ENCODE results near the gene DYNLT2B.

DYNLT2B gene

DNA sequence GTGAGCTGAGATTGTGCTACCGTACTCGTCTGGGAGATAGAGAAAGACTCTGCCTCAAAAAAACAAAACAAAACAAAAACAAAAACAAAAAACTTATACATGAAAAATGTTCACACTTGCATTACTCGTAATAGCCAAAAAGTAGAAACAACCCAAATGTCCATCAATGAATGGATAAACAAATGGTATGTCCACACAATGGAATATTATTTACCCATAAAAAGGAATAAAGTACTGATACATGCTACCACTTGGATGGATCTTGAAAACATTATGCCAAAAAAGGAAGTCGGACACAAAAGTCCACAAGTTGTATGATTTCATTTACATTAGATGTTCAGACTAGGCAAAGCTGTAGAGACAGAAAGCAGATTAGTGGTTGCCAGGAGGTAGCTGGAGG is 57.3 kb downstream of the DYNLT2B start:
- Histone ChIP-seq H3K9ac (ENCODE audit: low read depth, low read length, poor library complexity, severe bottlenecking) (no peak overlapping the region), H3K36me3 (ENCODE audit: insufficient read depth, low read length) (peaks cover 27% of the 10 kb centered on the region; the same call in 1 of the 2 replicates), H3F3A (ENCODE audit: low read depth) (no peaks in the 10 kb centered on the region; the same call in 1 of the 2 replicates), H4K20me1 (ENCODE audit: insufficient read depth, low read length, poor library complexity, severe bottlenecking) (no peaks in the 10 kb centered on the region), H3K4me2 (ENCODE audit: low read depth, low read length, poor library complexity, severe bottlenecking) (no peak overlapping the region), H3K4me3 (ENCODE audit: low read length, poor library complexity, severe bottlenecking) (no peak overlapping the region), H3K27me3 (ENCODE audit: insufficient read depth, low read length, poor library complexity, severe bottlenecking) (no peaks in the 10 kb centered on the region), H2AFZ (ENCODE audit: low read length) (no peak overlapping the region), H3K79me2 (ENCODE audit: insufficient read depth, low read length) (no peaks in the 10 kb centered on the region; the same call in 1 of the 2 replicates), H3K9me3 (ENCODE audit: insufficient read depth, low read depth, low read length) (no peaks in the 10 kb centered on the region), H3K4me1 (ENCODE audit: insufficient read depth, low read length, poor library complexity, severe bottlenecking) (no peaks in the 10 kb centered on the region), H3K9me2 (replicated peaks; ENCODE audit: low read depth, low read length) (no peaks in the 10 kb centered on the region)
- TF ChIP-seq, protein P1, sequence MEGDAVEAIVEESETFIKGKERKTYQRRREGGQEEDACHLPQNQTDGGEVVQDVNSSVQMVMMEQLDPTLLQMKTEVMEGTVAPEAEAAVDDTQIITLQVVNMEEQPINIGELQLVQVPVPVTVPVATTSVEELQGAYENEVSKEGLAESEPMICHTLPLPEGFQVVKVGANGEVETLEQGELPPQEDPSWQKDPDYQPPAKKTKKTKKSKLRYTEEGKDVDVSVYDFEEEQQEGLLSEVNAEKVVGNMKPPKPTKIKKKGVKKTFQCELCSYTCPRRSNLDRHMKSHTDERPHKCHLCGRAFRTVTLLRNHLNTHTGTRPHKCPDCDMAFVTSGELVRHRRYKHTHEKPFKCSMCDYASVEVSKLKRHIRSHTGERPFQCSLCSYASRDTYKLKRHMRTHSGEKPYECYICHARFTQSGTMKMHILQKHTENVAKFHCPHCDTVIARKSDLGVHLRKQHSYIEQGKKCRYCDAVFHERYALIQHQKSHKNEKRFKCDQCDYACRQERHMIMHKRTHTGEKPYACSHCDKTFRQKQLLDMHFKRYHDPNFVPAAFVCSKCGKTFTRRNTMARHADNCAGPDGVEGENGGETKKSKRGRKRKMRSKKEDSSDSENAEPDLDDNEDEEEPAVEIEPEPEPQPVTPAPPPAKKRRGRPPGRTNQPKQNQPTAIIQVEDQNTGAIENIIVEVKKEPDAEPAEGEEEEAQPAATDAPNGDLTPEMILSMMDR (conservative IDR thresholded peaks at IDR 0.05; ENCODE audit: low read length), result no peak
- TF ChIP-seq EZH2phosphoT487 (IDR thresholded peaks at IDR 0.05; ENCODE audit: borderline replicate concordance), result no peak

DNA sequence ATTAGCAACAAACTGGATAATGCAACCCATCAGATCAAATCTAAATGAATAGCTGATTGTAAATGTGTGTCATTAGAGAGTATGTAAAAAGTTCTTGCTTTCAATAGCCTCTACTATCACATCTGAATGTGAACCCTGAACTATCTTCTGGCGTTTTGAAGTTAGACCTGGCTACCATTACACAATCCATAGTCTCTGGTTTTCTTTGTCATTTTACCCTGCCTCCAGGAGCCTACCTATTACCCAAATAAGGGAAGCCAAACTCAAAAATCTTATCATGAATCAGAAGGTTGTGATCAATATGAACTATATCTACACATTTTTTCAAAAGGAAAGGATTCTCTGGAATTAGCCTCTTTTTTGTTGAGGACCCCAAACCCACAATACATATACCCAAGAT is 62.3 kb downstream of the DYNLT2B start:
- no peaks in the 10 kb centered on the region for H3K4me1 ChIP-seq (ENCODE audit: insufficient read depth, low read length, poor library complexity, severe bottlenecking)
- peaks cover 22% of the 10 kb centered on the region; the same call in 1 of the 2 replicates for H3K36me3 ChIP-seq (ENCODE audit: insufficient read depth, low read length)
- no peak overlapping the region for H3K9ac ChIP-seq (ENCODE audit: low read depth, low read length, poor library complexity, severe bottlenecking)
- H3K9me3 ChIP-seq (ENCODE audit: insufficient read depth, low read depth, low read length), result no peaks in the 10 kb centered on the region
- H3F3A ChIP-seq (ENCODE audit: low read depth), result no peaks in the 10 kb centered on the region
- no peak overlapping the region for H2AFZ ChIP-seq (ENCODE audit: low read length)
- no peak overlapping the region for H3K4me3 ChIP-seq (ENCODE audit: low read length, poor library complexity, severe bottlenecking)
- H3K79me2 ChIP-seq (ENCODE audit: insufficient read depth, low read length), result no peaks in the 10 kb centered on the region; the same call in 1 of the 2 replicates
- H4K20me1 ChIP-seq (ENCODE audit: insufficient read depth, low read length, poor library complexity, severe bottlenecking), result no peaks in the 10 kb centered on the region
- H3K27me3 ChIP-seq (ENCODE audit: insufficient read depth, low read length, poor library complexity, severe bottlenecking), result no peaks in the 10 kb centered on the region
- H3K9me2 ChIP-seq (replicated peaks; ENCODE audit: low read depth, low read length), result no peaks in the 10 kb centered on the region
- H3K4me2 ChIP-seq (ENCODE audit: low read depth, low read length, poor library complexity, severe bottlenecking), result no peak overlapping the region
- TF ChIP-seq, protein P1 (conservative IDR thresholded peaks at IDR 0.05; ENCODE audit: low read length), result no peak
- TF ChIP-seq EZH2phosphoT487 (IDR thresholded peaks at IDR 0.05; ENCODE audit: borderline replicate concordance), result no peak

DNA sequence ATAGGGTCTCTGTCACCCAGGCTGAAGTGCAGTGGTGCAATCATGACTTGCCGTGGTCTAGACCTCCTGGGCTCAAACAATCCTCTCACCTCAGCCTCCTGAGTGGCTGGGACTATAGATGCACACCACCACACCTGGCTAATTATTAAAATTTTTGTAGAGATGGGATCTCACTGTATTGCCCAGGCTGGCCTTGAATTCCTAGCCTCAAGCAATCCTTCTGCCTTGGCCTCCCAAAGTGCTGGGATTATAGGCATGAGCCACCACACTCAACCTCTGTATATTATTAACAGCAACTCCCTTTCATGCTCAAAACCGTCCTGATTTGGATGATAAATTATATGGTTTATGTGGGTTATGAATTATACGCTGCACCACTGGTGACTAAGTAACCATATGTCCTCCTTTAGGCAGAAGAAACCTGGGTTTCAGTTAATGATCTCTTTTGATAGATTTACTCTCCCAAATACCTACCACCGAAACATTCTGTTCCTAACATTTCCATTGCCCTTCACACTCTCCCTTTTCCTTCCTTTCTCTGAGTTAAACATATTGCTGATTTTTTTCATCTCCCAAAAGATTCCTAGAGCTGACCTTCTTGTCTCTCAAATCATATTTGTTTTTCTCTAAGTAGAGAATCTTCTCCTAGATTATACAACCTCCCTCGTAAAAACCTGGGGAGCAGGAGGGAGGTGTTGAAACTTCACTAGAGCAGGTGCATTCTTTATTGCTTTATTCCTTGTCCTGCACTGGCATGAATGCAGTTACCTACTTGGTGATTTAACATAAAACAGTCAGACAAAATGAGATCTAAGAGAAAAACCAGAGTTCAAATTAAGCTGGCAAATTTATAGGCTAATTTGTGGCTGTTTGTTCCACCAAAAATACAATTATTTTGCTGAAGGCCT is 63.4 kb downstream of the DYNLT2B start:
- no peak for TF ChIP-seq EZH2phosphoT487 (IDR thresholded peaks at IDR 0.05; ENCODE audit: borderline replicate concordance)
- TF ChIP-seq, protein P1 (conservative IDR thresholded peaks at IDR 0.05; ENCODE audit: low read length), result no peak
- no peaks in the 10 kb centered on the region for H4K20me1 ChIP-seq (ENCODE audit: insufficient read depth, low read length, poor library complexity, severe bottlenecking)
- no peaks in the 10 kb centered on the region for H3K9me3 ChIP-seq (ENCODE audit: insufficient read depth, low read depth, low read length)
- no peaks in the 10 kb centered on the region for H3K4me1 ChIP-seq (ENCODE audit: insufficient read depth, low read length, poor library complexity, severe bottlenecking)
- peaks cover 18% of the 10 kb centered on the region; the same call in 1 of the 2 replicates for H3K36me3 ChIP-seq (ENCODE audit: insufficient read depth, low read length)
- H3K4me3 ChIP-seq (ENCODE audit: low read length, poor library complexity, severe bottlenecking), result no peak overlapping the region
- H3K79me2 ChIP-seq (ENCODE audit: insufficient read depth, low read length), result no peaks in the 10 kb centered on the region
- no peak overlapping the region for H3K4me2 ChIP-seq (ENCODE audit: low read depth, low read length, poor library complexity, severe bottlenecking)
- no peak overlapping the region for H2AFZ ChIP-seq (ENCODE audit: low read length)
- no peak overlapping the region for H3K9ac ChIP-seq (ENCODE audit: low read depth, low read length, poor library complexity, severe bottlenecking)
- H3K9me2 ChIP-seq (replicated peaks; ENCODE audit: low read depth, low read length), result no peaks in the 10 kb centered on the region
- no peaks in the 10 kb centered on the region for H3K27me3 ChIP-seq (ENCODE audit: insufficient read depth, low read length, poor library complexity, severe bottlenecking)
- H3F3A ChIP-seq (ENCODE audit: low read depth), result no peaks in the 10 kb centered on the region
